ENCODE data around the gene CDK14.

- no peak for TF ChIP-seq POLR2AphosphoS5 (IDR thresholded peaks at IDR 0.05; ENCODE audit: low read depth, low read length)
- TF ChIP-seq SIN3A (IDR thresholded peaks at IDR 0.05; ENCODE audit: borderline replicate concordance, insufficient read depth, low read length) = no peak
- no peak for TF ChIP-seq TAF1 (IDR thresholded peaks at IDR 0.05; ENCODE audit: borderline replicate concordance, insufficient read depth, low read length)
- no peak for TF ChIP-seq REST (IDR thresholded peaks at IDR 0.05; ENCODE audit: insufficient read depth in 1 of 2, low read depth in 2 of 2, low read length in 2 of 2)
Measured at GRCh38 chr7:90918303-90918702, 322.2 kb downstream of the CDK14 start.

Measured in PFSK-1 (cell line).